A549 (cell line): ENCODE measurements around the gene TSC22D2. TPM values are rescaled to one million over a fixed set of nuclear protein-coding genes. Genes with fewer than 3 reads are reported as not detected.
A peak's percentile ranks its signal among the peaks of the same experiment; 100 is the strongest.

Experiments
- ATAC-seq, 2 experiments: fragments of 200-7000 bp in 1 of 2; fragments of >200 bp in 1 of 2; cut with Nextera tagmentation in 1 of 2; cut with Tn5 transposase in 1 of 2; 3 replicates each; pipeline versions ENCODE4 v1.8.0 to v1.9.1; 2018 to 2020; ENCODE audit warnings: mild to moderate bottlenecking in 1 of 2, moderate library complexity in 1 of 2
- CTCF ChIA-PET: fragments of 300-600 bp; sonication (Branson Sonifier 250); formaldehyde crosslinking; extraction: SDS; loops from one replicate; lab custom pipeline; 2021; ENCODE audit warnings: antibody characterized with exemption, inconsistent platforms; lab: Yijun Ruan, JAX
- POLR2A ChIA-PET: fragments of 350-600 bp; formaldehyde crosslinking; extraction: SDS; loops from one replicate; lab custom pipeline; 2021; ENCODE audit warnings: antibody characterized with exemption, inconsistent platforms; lab: Yijun Ruan, JAX
- DNase-seq, 2 experiments: peaks; one replicate each; pipeline versions ENCODE4 v3.0.0 to v3.0.0-alpha.2; 2011 to 2016; ENCODE audit warnings: low read depth in 1 of 2, low spot score in 1 of 2
- FAIRE-seq: peaks from 2 replicates; lab custom pipeline; 2011; peaks lifted over from hg19 to GRCh38; lab: Jason Lieb, UNC
- H3K27ac ChIP-seq, 2 experiments: fragments of >200 bp; sonication (Bioruptor Twin); formaldehyde crosslinking; 3 replicates each; pipeline ENCODE4 v1.5.1; 2016 to 2017
- H3K4me1 ChIP-seq: fragments of >200 bp; sonication (Bioruptor Twin); formaldehyde crosslinking; 3 replicates; pipeline ENCODE4 v1.6.1; 2016
- H3K4me2 ChIP-seq: fragments of >200 bp; sonication (Bioruptor Twin); formaldehyde crosslinking; 3 replicates; pipeline ENCODE4 v1.6.1; 2016
- H3K4me3 ChIP-seq: fragments of >200 bp; sonication (Bioruptor Twin); formaldehyde crosslinking; 3 replicates; pipeline ENCODE4 v1.5.1; 2016
- H3K9me3 ChIP-seq: fragments of >200 bp; sonication (Bioruptor Twin); formaldehyde crosslinking; 3 replicates; pipeline ENCODE4 v1.6.1; 2016
- BCL3 ChIP-seq: fragments of >200 bp; sonication (Bioruptor Twin); formaldehyde crosslinking; IDR thresholded peaks from 3 replicates; pipeline ENCODE4 v1.6.1; 2016
- BHLHE40 ChIP-seq: IDR thresholded peaks from 2 replicates; pipeline ENCODE4 v1.6.1; 2012; ENCODE audit warnings: low read depth, low read length, inconsistent platforms
- CHD2 ChIP-seq: fragments of 150-350 bp; IDR thresholded peaks from 2 replicates; pipeline ENCODE4 v1.6.1; 2014; ENCODE audit warnings: low read length; ENCODE audit not compliant: partially characterized antibody
- CTCF ChIP-seq: fragments of >200 bp; sonication (Bioruptor Twin); formaldehyde crosslinking; IDR thresholded peaks from 3 replicates; pipeline ENCODE4 v1.5.1; 2016
- E2F6 ChIP-seq: IDR thresholded peaks from 2 replicates; pipeline ENCODE4 v1.6.1; 2012; ENCODE audit warnings: low read depth, borderline replicate concordance
- EHF ChIP-seq: fragments of 250-450 bp; sonication (Bioruptor Pico); IDR thresholded peaks from 2 replicates; pipeline ENCODE4 v1.5.0; 2020; ENCODE audit warnings: mild to moderate bottlenecking
- FOSL2 ChIP-seq, 2 experiments: fragments of 450-650 bp in 1 of 2; fragments of >200 bp in 1 of 2; sonication (Bioruptor Twin) in 1 of 2; formaldehyde crosslinking; IDR thresholded peaks; 2 replicates each; pipeline versions ENCODE4 v1.5.0 to v1.6.1; 2016 to 2020; ENCODE audit warnings: mild to moderate bottlenecking in 1 of 2, moderate library complexity in 1 of 2
- MAFK ChIP-seq: fragments of 450-650 bp; IDR thresholded peaks from 2 replicates; pipeline ENCODE4 v1.6.1; 2014; ENCODE audit not compliant: partially characterized antibody
- MAX ChIP-seq: IDR thresholded peaks from 2 replicates; pipeline ENCODE4 v1.6.1; 2012
- MAZ ChIP-seq: fragments of 150-350 bp; IDR thresholded peaks from 2 replicates; pipeline ENCODE4 v1.6.1; 2014; ENCODE audit warnings: antibody characterized with exemption, low read depth, low read length, borderline replicate concordance
- REST ChIP-seq: fragments of 200-600 bp; sonication (generic); IDR thresholded peaks from 2 replicates; pipeline ENCODE4 v1.6.1; 2016; ENCODE audit warnings: antibody characterized with exemption, mild to moderate bottlenecking, moderate library complexity
- TFCP2L1 ChIP-seq: fragments of 250-450 bp; sonication (Bioruptor Pico); IDR thresholded peaks from 2 replicates; pipeline ENCODE4 v1.5.0; 2021; ENCODE audit warnings: mild to moderate bottlenecking
- USF2 ChIP-seq: fragments of 450-650 bp; IDR thresholded peaks from 2 replicates; pipeline ENCODE4 v1.6.1; 2014; ENCODE audit warnings: antibody characterized with exemption
- WGBS: methylation state at CpG from one replicate; pipeline ENCODE4 v1.1.6; 2017; ENCODE audit errors: missing lambda C conversion rate; 5-methylcytosine and 5-hydroxymethylcytosine counted together
- polyA plus RNA-seq, 4 experiments: library from polyadenylated mRNA; depleted of rRNA in 3 of 4; stranded (reverse); fragments of >200 nt; fragmentation: RNase III in 1 of 4; extraction: RNeasy Plus Mini Kit Qiagen cat#74134 plus additional on column Dnase treatment in 1 of 4; gene quantifications; 2 replicates in 3 of 4; 3 replicates in 1 of 4; pipeline ENCODE4 v1.2.3, GENCODE V29; 2011 to 2017

TSC22D2 gene
- polyA plus RNA-seq, 2 of the 4 experiments (the other 2 are of a cell fraction), result 8.8 to 13.9 TPM

- POLR2A ChIA-PET, result no interaction called here
- Histone ChIP-seq H3K4me2 (peak overlapping the region; percentile 17; the same call in 1 of the 3 replicates), H3K9me3 (no peaks in the 10 kb centered on the region), H3K4me3 (no peak overlapping the region), H3K4me1 (peaks cover 23% of the 10 kb centered on the region), H3K27ac (peak overlapping the region; percentile 4 to 40; a peak in 4 of 6 replicates)
- CTCF ChIA-PET, result interaction anchor here (1.0 to 1.7 kb wide), 4 partner anchors 10 to 32 kb away, joined by 3 to 5 read pairs (median 4); no protein-coding TSS in a partner anchor
- DNase-seq (no peak), FAIRE-seq (no peak), ATAC-seq (no peak)
- TF ChIP-seq BCL3, result no peak
- no peak for TF ChIP-seq FOSL2 (IDR thresholded peaks at IDR 0.05)
- peak; percentile 46 for TF ChIP-seq FOSL2 (CRISPR knock-in tag; IDR thresholded peaks at IDR 0.05)
- 61% methylated on average over 5 of the region's 5 CpGs for WGBS
Measured at GRCh38 chr3:150365132-150365604, 42.9 kb upstream of the TSC22D2 start.

GRCh38 chr3:150367757-150368156, 40.3 kb upstream of the TSC22D2 start:
- H3K4me2 ChIP-seq, result no peak overlapping the region
- H3K27ac ChIP-seq, result peak overlapping the region; percentile 31 to 74; a peak in 5 of 6 replicates
- H3K4me3 ChIP-seq, result no peak overlapping the region
- no peak for FAIRE-seq
- H3K4me1 ChIP-seq, result peaks cover 39% of the 10 kb centered on the region
- no peak for TF ChIP-seq MAZ
- TF ChIP-seq REST, result no peak
- TF ChIP-seq MAX, result no peak
- TF ChIP-seq BHLHE40, result no peak
- TF ChIP-seq E2F6, result no peak
- no peak for TF ChIP-seq CHD2
- no peak for TF ChIP-seq EHF (CRISPR knock-in tag)
- TF ChIP-seq TFCP2L1 (CRISPR knock-in tag), result no peak
- TF ChIP-seq CTCF, result no peak
- no peak for TF ChIP-seq MAFK
- no peak for TF ChIP-seq USF2
- no peak for DNase-seq
- ChIA-PET CTCF (interaction anchor here (1.2 to 2.1 kb wide), 5 partner anchors 13 to 81 kb away, joined by 3 to 8 read pairs (median 4); no protein-coding TSS in a partner anchor), POLR2A (interaction anchor here (0.9 kb wide), 1 partner anchor 46 kb away, joined by 3 read pairs; no protein-coding TSS in a partner anchor)
- H3K9me3 ChIP-seq, result no peaks in the 10 kb centered on the region
- no peak for ATAC-seq
